Measurements from ENCODE around the gene OR7A17.

Gene OR7A17

DNA sequence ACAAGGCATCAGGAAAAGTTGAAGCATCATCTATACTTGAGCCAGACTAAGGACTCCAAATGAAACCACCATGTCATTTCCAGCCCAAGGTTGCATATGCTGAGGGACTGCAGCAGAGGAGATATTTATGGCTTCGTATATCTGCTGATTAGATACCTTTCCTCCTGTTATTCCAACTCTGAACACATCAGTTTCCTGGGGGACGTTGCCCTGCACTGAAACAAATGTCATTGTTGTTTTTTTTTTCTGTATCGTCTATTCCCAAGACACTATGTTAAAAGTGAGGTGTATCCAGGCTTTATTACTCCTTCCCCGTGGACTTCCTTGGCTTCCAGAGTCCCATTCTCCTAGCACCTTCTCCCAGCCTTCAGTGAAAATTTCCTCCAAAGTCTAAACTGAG is at the start of gene OR7A17:
Gene OR7A17 (minus strand): TSS at position 101 of the 400 bp plus-strand sequence. CDS start 4,777 bp downstream, outside the sequence.
- DNase-seq, result no peak

DNA sequence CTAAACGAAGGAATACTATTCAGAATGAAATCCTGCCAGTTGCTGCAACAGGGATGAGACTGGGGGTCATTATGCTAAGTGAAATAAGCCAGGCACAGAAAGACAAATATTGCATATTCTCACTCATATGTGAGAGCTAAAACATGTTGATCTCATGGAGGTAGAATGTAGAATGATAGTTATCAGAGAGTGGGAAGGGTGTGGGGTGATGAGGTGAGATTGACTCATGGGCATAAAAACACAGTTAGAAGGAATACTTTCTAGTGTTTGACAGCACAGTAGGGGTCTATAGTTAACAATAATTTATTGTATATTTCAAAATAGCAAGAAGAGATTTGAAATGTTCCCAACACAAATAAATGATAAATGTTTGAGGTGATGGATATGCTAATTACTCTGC is 47.6 kb upstream of the OR7A17 start:
- no peak for DNase-seq

DNA sequence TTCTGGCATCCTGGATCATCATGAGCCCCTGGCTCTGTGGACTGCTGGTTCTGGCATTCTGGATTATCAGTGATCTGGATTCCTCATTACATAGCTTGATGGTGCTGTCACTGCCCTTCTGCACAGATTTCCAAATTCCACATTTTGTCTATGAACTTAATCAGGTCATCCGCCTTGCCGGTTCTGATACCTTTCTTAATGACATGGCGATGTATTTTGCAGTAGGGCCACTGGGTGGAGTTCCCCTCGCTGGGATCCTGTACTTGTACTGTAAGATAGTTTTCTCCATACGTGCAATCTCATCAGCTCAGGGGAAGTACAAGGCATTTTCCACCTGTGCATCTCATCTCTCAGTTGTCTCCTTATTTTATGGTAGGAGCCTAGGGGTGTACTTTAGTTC is 30.9 kb upstream of the OR7A17 start:
- DNase-seq, result no peak

DNA sequence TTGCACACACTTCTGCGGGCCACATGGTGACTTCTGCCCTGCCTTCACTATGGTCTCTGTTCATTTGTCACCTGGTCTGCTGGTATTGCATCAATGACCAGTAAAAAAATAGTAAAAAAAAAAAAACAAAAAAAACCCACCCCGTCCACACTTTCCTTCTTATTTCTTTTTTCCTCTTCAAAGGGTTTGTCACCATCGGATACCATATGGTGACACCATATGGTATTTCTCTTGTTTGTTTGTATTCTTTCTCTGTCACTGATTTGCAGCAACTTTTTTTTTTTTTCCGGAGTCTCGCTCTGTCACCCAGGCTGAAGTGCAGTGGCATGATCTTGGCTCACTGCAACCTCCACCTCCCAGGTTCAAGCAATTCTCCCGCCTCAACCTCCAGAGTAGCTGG is 29.2 kb upstream of the OR7A17 start:
- DNase-seq, result no peak

DNA sequence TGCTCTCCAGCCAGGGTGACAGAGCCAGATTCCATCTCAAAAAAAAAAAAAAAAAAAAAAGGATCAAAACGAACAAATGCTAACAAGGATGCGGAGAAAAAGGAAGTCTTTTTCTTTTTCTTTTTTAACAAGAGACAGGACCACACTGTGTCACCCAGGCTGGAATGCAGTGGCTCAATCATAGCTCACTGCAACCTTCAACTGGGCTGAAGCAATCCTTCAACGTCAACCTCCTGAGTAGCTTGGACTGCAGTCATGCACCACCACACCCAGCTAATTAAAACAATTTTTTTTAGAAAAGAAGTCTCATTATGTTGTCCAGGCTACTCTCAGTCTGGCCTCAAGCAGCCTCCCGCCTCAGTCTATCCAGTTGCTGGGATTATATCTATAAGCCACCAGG is 20.8 kb upstream of the OR7A17 start:
- DNase-seq, result no peak

DNA sequence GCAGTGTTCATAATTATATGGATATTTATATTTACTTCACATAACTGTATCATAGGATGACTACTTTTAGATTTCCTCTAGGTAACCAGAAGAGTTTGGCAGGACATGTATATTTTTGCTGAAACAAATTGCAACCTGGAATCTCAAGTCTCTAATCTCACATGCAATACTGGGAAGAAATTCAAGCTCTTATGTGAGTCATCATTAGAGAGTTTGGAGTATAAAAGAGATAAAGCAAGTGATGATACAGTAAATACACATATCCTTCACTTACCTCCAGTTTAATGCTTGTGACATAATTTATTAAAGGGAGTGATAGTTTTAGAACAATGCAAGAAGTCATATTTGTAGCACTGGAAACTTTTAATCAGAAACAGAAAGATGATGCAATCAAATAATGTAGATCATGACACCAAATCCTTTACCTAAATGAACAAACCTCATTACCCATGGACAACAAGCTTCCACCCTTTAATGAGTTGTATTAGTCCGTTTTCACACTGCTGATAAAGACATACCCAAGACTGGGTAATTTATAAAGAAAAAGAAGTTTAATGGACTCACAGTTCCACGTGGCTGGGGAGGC is 15.8 kb upstream of the OR7A17 start:
- DNase-seq, result no peak

DNA sequence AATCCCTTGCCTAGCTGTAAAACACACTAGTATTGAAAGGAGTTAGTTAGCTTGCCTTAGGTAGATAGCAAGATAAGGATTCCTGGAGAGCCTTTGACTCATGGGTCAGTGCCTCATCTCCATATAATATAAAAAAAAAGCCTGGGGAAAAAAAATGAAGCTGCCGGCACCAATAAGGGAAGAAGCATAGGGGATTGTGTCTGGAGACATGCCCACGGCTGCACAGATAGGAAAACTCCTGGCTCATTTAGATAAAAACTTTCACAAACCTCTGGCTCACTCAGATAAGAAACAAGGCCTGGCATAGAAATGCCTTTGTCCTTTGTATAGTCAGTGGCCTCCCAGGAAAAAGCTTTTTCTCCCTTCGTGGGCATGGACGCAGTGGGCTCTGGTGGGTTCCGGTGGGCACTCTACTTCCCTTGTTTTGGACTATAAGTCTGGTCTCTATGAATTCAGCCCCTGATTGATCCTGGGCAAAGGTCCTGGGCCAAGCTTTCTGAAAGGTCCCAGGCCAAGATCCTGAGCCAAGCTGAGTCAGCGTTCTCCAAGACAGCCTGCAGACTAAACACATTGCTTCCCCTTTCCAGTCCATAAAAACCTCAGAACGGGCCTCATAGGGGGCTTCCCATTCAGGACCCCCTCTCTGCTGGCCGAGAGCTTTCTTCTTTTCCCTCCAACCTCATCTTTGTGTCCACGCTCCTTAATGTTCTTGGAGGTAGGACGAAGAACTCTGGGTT is 4.9 kb upstream of the OR7A17 start:
- no peak for DNase-seq

DNA sequence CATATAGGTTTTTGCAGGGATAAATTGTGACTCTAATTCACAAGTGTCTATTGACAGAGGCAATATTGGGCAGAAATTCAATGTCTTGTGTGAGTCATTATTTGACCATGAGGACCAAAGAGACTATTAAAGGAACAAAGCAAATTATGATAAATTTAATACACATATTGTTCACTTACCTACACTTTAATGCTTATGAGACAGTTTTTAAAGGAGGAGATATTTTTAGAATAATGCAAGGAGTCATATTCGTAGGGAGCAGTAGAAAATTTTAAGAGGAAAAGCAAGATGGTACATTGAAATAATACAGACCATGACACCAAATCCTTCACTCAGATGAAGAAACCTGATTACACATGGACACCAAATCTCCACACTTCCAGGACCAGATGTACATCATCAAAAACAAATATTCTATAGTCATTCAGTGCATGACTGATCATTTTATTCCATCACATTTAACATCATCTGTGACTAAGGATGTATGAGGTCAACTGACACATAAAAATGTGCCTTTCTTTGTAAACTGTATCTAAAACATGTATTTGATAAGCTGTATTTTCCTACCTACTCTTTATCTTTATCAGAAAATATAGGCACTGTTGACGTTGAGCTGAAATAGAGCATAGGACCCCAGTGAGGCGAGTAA is 4.2 kb upstream of the OR7A17 start:
- no peak for DNase-seq

DNA sequence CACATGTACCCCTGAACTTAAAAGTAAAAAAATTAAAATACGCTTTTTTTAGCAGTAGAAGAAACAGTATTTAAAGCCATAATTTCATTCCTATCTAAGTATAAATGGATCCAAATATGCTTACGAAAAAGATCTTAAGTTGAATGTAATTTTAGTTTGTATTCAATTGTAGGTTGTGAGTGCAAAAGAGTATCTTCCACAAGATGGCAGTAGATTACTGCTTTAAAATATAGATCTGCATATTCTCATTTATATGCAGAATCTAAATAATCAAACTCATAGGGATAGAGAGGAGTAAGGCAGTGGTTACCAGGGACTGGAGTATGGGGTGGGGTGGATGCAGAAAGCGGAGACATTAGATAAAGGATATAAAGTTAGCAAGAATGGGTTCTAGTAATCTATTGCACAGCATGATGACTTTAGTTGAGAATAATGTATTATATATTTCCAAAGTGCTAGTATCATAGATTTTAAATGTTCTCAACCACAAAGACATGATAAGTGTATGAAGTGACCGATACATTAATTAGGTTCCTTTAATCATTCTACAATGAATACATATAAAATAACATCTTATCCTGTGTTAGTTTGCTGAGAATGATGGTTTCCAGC is 14.2 kb downstream of the OR7A17 start:
- no peak for DNase-seq

DNA sequence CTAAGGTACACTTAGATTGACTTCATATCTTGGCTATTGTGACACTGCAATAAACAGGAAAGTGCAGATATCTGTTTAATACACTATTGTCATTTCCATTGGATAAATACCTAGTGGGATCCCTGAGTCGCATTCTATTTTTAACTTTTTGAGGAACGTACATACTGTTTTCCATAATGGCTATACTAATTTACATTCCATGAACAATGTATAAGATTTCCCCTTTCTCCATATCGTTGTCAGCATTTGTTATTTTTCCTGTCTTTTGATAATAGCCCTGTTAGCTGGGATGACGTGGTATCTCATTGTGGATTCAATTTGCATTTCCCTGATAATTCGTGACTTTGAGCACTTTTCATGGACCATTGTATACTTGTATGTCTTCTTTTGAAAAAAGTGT is 17.4 kb downstream of the OR7A17 start:
- DNase-seq, result no peak

DNA sequence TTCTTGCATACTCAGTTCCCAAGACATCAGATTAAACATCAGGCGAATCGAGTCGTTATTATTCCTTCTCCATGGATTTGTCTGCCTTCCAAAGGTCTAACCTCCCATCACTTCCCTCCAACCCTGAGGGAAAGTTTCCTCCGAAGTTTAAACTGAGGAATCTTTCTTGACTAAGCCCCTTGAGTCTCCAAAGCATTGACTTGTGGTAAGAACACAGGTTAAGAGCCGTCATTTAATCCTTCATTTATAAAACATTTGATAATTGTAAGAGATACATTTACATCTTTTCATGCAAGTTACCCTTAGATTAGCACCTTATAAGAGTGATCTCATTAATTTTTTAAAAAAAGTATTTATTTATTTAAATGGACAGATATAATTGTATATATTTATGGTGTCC is 37.1 kb downstream of the OR7A17 start, which contains the start of gene OR7A10:
Gene OR7A10 (minus strand): TSS at position 101 of the 400 bp plus-strand sequence. CDS start 7,045 bp downstream, outside the sequence.
- no peak for DNase-seq

DNA sequence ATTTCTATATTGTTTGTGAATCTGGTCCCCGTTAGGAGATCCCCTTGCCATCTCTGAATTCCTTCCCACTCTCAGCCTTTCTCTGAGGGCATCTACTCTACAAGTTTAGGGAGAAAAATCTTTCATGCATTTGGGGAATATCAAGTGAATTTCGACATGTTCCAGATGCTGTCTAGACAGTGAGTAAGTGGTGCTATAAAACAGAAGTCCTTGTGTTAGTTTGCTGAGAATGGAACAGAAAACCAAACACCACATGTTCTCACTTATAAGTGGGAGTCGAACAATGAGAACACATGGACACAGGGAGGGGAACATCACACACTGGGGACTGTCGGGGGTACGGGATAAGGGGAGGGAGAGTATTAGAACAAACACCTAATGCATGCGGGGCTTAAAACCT is 42.4 kb downstream of the OR7A17 start:
- no peak for DNase-seq

DNA sequence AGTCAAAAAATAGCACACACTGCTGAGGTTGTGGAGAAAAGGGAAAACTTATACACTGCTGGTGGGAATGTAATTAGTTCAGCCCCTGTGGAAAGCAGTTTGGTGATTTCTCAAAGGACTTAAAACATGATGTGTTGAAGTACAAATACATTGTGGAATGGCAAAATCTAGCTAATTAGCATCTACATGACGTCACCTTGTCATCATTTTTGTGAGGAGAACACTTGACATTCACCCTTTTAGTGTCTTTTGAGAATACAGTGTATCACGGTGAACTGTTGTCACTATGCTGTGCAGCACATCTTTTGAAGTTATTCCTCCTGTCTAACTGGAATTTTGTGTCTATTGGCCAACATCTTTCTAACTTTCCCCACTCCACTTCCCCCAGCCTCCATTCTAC is 42.8 kb downstream of the OR7A17 start:
- DNase-seq, result no peak

DNA sequence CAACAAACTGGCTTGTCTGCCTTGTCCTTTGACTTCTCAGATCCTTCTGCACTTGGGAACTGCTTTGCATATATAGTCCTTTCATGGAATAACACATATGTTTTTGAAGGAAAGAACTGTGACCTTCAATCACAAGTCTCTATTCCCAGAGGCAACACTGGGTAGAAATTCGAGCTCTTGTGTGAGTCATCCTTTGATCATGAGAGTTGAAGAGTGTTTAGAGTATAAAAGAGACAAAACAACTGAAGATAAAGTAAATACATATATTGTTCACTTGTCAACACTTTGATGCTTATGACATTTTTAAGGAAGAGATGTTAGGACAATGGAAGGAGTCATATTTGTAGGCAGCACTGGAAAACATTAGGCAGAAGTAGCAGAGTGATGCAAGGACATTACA is 45.7 kb downstream of the OR7A17 start:
- no peak for DNase-seq

DNA sequence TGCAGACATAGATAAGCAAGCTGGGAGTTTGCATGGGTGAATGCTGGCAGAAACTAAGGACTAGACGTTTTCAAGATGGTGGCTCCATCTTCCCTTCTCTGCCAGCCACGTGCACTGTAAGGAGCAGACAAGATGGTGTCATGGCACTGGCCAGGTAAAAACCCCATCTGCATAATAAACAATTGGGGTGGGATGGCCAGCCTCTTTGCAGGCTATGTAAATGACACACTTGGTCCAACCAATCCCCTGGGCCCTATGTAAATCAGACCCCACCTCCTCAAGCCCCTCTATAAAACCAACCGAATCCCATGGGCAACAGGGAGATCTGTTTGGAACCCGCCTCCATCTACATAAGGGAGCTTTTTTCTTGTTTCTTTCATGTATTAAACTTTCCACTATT is 48.5 kb downstream of the OR7A17 start:
- DNase-seq, result no peak

DNA sequence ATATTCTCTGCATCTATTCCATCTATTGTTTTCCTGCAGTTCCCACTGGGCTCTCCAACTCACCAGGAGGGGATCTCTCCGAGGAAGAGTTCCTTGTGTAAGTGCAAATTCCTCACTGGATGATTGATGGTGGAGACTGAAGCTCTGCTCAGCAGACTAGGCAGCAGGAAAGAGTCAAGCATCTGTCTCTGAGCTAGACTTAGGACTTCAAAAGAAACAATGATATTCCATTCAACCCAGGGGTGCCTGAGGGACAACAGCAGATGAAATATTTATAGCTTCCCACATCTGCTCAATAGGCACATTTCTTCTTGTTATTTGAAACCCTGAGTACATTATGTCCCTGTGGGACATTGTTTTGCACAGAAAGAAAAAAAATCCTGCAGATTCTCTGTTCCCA is 50.9 kb downstream of the OR7A17 start, which contains the start of the genes OR7A5 and OR7C1:
Gene OR7A5 (minus strand): TSS at position 175 of the 400 bp plus-strand sequence. CDS start 6,944 bp downstream, outside the sequence.
Gene OR7C1 (minus strand): TSS at position 175 of the 400 bp plus-strand sequence. CDS start 35,049 bp downstream, outside the sequence.
- DNase-seq, result no peak

DNA sequence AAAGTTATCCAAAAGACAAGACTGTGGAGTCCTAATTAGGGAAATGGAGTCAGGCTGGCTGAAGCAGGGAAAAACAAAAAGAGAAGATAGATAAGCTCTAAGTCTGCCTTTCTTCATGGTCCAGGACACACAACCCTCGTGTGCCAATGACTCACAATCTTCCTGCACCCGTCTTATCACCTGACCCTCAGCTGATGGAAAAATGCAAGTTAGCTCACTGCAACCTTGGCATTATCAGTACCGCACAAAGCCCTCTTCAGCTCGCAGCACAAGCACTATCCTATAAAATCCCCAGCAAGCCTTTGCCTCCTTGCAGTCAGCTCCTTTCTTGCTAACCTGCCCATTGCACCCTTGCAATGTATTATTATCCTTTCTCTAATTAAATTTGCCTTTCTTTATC is 55.2 kb downstream of the OR7A17 start:
- no peak for DNase-seq

Data from DMS 273 treated with DMSO at 0.1 percent for 48 hours (cell line).